Measurements from ENCODE around the gene CACTIN. TPM values are rescaled to one million over a fixed set of nuclear protein-coding genes. Genes with fewer than 3 reads are reported as not detected.

The CACTIN gene
- total and polyA plus RNA-seq, 2 of the 4 experiments (the other 2 are of a cell fraction), result 10.8 to 19.5 TPM

DNA sequence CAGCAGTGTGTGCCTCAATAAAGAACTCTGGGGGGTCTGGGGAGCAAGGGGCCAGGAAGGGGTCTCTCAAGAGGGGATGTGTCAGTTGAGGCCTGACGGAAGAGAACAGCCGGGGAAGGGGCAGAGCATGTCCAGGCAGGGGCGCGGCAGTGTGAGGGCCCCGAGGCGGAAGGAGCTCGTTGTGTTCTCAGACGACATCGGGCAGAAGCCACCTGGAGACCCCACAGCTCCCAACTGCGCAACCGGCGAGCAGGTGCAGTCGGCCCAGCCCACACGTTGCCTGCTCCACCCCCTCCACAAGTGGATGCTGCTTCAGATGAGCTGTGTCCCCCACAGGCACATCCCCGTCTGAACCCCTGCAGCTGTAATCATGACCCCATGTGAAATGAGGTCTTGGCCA lies 4.9 kb downstream of the CACTIN start:
- TF ChIP-seq RAD21 (IDR thresholded peaks at IDR 0.05; ENCODE audit: low read length), result no peak
- TF ChIP-seq SMC3 (IDR thresholded peaks at IDR 0.05; ENCODE audit: low read depth, low read length), result no peak
- no peak for TF ChIP-seq MAFK (IDR thresholded peaks at IDR 0.05; ENCODE audit: low read depth, low read length)
- no peak for TF ChIP-seq RCOR1 (IDR thresholded peaks at IDR 0.05; ENCODE audit: insufficient replicate concordance, low read length)
- no peak for TF ChIP-seq POLR2A (IDR thresholded peaks at IDR 0.05; ENCODE audit: low read depth, low read length)
- TF ChIP-seq, protein P1, sequence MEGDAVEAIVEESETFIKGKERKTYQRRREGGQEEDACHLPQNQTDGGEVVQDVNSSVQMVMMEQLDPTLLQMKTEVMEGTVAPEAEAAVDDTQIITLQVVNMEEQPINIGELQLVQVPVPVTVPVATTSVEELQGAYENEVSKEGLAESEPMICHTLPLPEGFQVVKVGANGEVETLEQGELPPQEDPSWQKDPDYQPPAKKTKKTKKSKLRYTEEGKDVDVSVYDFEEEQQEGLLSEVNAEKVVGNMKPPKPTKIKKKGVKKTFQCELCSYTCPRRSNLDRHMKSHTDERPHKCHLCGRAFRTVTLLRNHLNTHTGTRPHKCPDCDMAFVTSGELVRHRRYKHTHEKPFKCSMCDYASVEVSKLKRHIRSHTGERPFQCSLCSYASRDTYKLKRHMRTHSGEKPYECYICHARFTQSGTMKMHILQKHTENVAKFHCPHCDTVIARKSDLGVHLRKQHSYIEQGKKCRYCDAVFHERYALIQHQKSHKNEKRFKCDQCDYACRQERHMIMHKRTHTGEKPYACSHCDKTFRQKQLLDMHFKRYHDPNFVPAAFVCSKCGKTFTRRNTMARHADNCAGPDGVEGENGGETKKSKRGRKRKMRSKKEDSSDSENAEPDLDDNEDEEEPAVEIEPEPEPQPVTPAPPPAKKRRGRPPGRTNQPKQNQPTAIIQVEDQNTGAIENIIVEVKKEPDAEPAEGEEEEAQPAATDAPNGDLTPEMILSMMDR (conservative IDR thresholded peaks at IDR 0.05; ENCODE audit: low read depth, low read length), result no peak
- no peak for TF ChIP-seq MXI1 (IDR thresholded peaks at IDR 0.05; ENCODE audit: borderline replicate concordance, low read depth, low read length)
- Histone ChIP-seq H3K79me1 (ENCODE audit: low read depth in 1 of 2, low read length in 2 of 2) (peaks cover 14 to 41% of the 10 kb centered on the region in 2 experiments; a peak in 3 of 4 replicates), H2BK120ac (ENCODE audit: low read depth, low read length) (no peak overlapping the region), H3K14ac (replicated peaks; ENCODE audit: low read depth, low read length) (no peak overlapping the region), H4K8ac (ENCODE audit: low read depth in 2 of 2, low read length in 2 of 2) (no peak overlapping the region), H3K4me2 (ENCODE audit: low read depth, low read length) (no peak overlapping the region), H3K4me1 (ENCODE audit: control insufficient read depth, insufficient read depth, low read length) (peaks cover 8% of the 10 kb centered on the region), H2BK20ac (ENCODE audit: low read depth, low read length) (no peak overlapping the region), H3K27me3 (ENCODE audit: control insufficient read depth, insufficient read depth, low read length) (no peaks in the 10 kb centered on the region), H3K9ac (ENCODE audit: low read depth, low read length) (no peak overlapping the region), H4K91ac (ENCODE audit: insufficient read depth, low read depth, low read length) (no peak overlapping the region), H3K27ac (ENCODE audit: insufficient read depth, low read length) (no peak overlapping the region), H2AK9ac (replicated peaks; ENCODE audit: low read depth, low read length, poor library complexity) (no peak overlapping the region), H3K23ac (ENCODE audit: low read depth, low read length) (no peak overlapping the region), H2AFZ (replicated peaks; ENCODE audit: low read length, poor library complexity) (no peak overlapping the region), H2BK5ac (ENCODE audit: low read depth, low read length, poor library complexity, severe bottlenecking) (no peak overlapping the region), H2AK5ac (ENCODE audit: low read depth, low read length) (no peak overlapping the region), H4K5ac (ENCODE audit: low read depth, low read length) (no peak overlapping the region), H3K4ac (ENCODE audit: low read depth, low read length) (no peak overlapping the region), H3K4me3 (ENCODE audit: insufficient read depth, low read depth, low read length) (no peak overlapping the region), H3K9me1 (ENCODE audit: insufficient read depth, low read length) (no peaks in the 10 kb centered on the region), H3K56ac (ENCODE audit: extremely low read depth, insufficient read depth, low read length) (no peak overlapping the region), H2BK15ac (ENCODE audit: low read depth, low read length) (no peak overlapping the region), H3K36me3 (ENCODE audit: control insufficient read depth, insufficient read depth, low read length) (peaks cover 26% of the 10 kb centered on the region), H4K20me1 (ENCODE audit: insufficient read depth, low read length) (peaks cover 24% of the 10 kb centered on the region), H3K18ac (ENCODE audit: low read depth, low read length) (no peak overlapping the region), H3K9me3 (ENCODE audit: control insufficient read depth, insufficient read depth, low read length) (no peaks in the 10 kb centered on the region)
- ATAC-seq (ENCODE audit: low read depth), result no peak
- no TSS peak for BruUV-seq (replicated peaks)
- 92% methylated on average over 2 of the region's 15 CpGs; no CpG with 5 or more reads in 1 of the 2 experiments for WGBS, 2 experiments (ENCODE audit: extremely low coverage in 2 of 2, insufficient read length in 1 of 2)
- intact Hi-C loops (cut with micrococcal nuclease), result no loop called here
- ChIA-PET POLR2A (ENCODE audit: unreplicated experiment) (no interaction called here), CTCF (no interaction called here)
- DNase-seq, result no peak
- dilution Hi-C loops (cut with HindIII; ENCODE audit: low sequenced_read_pairs, unreplicated experiment), result no loop called here
- in situ Hi-C loops (cut with MboI; ENCODE audit: low sequenced_read_pairs), result loop anchor here (25.0 kb wide), 1 partner anchor 309 kb away; no protein-coding TSS in a partner anchor

All from IMR-90 (cell line).